Measurements from ENCODE around the gene FKBP10.
"Not testable (repeated sequence)": the region's sequence is repeated elsewhere in the genome, so short reads cannot be mapped to it uniquely, and the experiment has no call there.

Gene FKBP10

GRCh38 chr17:41811549-41812380 is 1.0 kb upstream of the FKBP10 start, which contains the start of gene P3H4:
P3H4 (minus strand) TSS chr17:41811949; CDS start chr17:41811915, 34 bp downstream.
- no peak for DNase-seq

GRCh38 chr17:41813152-41813680 is 412 bp downstream of the FKBP10 start:
- no peak for DNase-seq

GRCh38 chr17:41813699-41814124 is 908 bp downstream of the FKBP10 start:
- DNase-seq = no peak

GRCh38 chr17:41814195-41814594 is 1.4 kb downstream of the FKBP10 start:
- DNase-seq = no peak

- no peak for DNase-seq
Observed at GRCh38 chr17:41816637-41817320, 4.0 kb downstream of the FKBP10 start.

GRCh38 chr17:41818024-41818423 is 5.2 kb downstream of the FKBP10 start:
- no peak for DNase-seq

- no peak for DNase-seq
Observed at GRCh38 chr17:41821776-41822175, 9.0 kb downstream of the FKBP10 start.

- DNase-seq = no peak
Observed at GRCh38 chr17:41822216-41823140, 9.7 kb downstream of the FKBP10 start.

GRCh38 chr17:41823141-41823524 is 10.3 kb downstream of the FKBP10 start:
- no peak for DNase-seq

- no peak for DNase-seq
Observed at GRCh38 chr17:41823580-41823979, 10.8 kb downstream of the FKBP10 start.

GRCh38 chr17:41824086-41824485 is 11.3 kb downstream of the FKBP10 start:
- DNase-seq = no peak

- no peak for DNase-seq
Observed at GRCh38 chr17:41825175-41825845, 12.5 kb downstream of the FKBP10 start.

- DNase-seq = not testable (repeated sequence)
Observed at GRCh38 chr17:41829961-41830360, 17.2 kb downstream of the FKBP10 start.

- no peak for DNase-seq
Observed at GRCh38 chr17:41835214-41835799, 22.5 kb downstream of the FKBP10 start.

- DNase-seq = no peak
Observed at GRCh38 chr17:41835800-41836549, 23.2 kb downstream of the FKBP10 start, which contains the start of gene NT5C3B. NT5C3B (minus strand) TSS chr17:41836232; CDS start chr17:41836193, 39 bp downstream.

GRCh38 chr17:41836550-41837196 is 23.9 kb downstream of the FKBP10 start:
- DNase-seq = no peak

- DNase-seq = no peak
Observed at GRCh38 chr17:41837761-41838538, 25.1 kb downstream of the FKBP10 start, which contains the start of gene KLHL10. KLHL10 (plus strand) TSS chr17:41837825; CDS start chr17:41837933, 108 bp downstream.

- DNase-seq = not testable (repeated sequence)
Observed at GRCh38 chr17:41839448-41839847, 26.6 kb downstream of the FKBP10 start.

- not testable (repeated sequence) for DNase-seq
Observed at GRCh38 chr17:41840781-41841180, 28.0 kb downstream of the FKBP10 start.
